ENCODE measurements around the gene GM2A. TPM values are rescaled to one million over a fixed set of nuclear protein-coding genes. Genes with fewer than 3 reads are reported as not detected.

Gene GM2A
- polyA plus RNA-seq, 1 of the 3 experiments (the other 2 are of a cell fraction) = 8.0 TPM

GRCh38 chr5:151227918-151228447 lies 25.0 kb upstream of the GM2A start:
- no peak for DNase-seq
- 14% methylated on average over 6 of the region's 6 CpGs for WGBS (ENCODE audit: low lambda C conversion rate)
- no peak overlapping the region for H3K4me2 ChIP-seq
- no peaks in the 10 kb centered on the region for H3K9me2 ChIP-seq
- H3K9me3 ChIP-seq = no peaks in the 10 kb centered on the region
- TF ChIP-seq EP300 (IDR thresholded peaks at IDR 0.05; ENCODE audit: borderline replicate concordance in 1 of 2, low read depth in 1 of 2, low read length in 1 of 2) = no peak
- no peak for TF ChIP-seq CTCF (IDR thresholded peaks at IDR 0.05)
- no peak for TF ChIP-seq RXRA (IDR thresholded peaks at IDR 0.05; ENCODE audit: borderline replicate concordance, low read depth)
- TF ChIP-seq YY1 (IDR thresholded peaks at IDR 0.05; ENCODE audit: low read depth) = no peak
- TF ChIP-seq ZBTB33 (IDR thresholded peaks at IDR 0.05; ENCODE audit: borderline replicate concordance, low read depth) = no peak
- no peak for TF ChIP-seq SMC3 (IDR thresholded peaks at IDR 0.05; ENCODE audit: low read depth, low read length)
- TF ChIP-seq, protein P1, sequence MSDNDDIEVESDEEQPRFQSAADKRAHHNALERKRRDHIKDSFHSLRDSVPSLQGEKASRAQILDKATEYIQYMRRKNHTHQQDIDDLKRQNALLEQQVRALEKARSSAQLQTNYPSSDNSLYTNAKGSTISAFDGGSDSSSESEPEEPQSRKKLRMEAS (IDR thresholded peaks at IDR 0.05; ENCODE audit: low read depth) = no peak
- no peak for TF ChIP-seq EZH2phosphoT487 (IDR thresholded peaks at IDR 0.05; ENCODE audit: borderline replicate concordance, low read depth)
- no peak for TF ChIP-seq TCF12 (IDR thresholded peaks at IDR 0.05)
- TF ChIP-seq POLR2AphosphoS5 (IDR thresholded peaks at IDR 0.05; ENCODE audit: low read depth, low read length) = no peak
- no peak for TF ChIP-seq MXI1 (IDR thresholded peaks at IDR 0.05; ENCODE audit: low read depth, low read length)
- no peak for TF ChIP-seq FOXJ3 (CRISPR knock-in tag; IDR thresholded peaks at IDR 0.05)
- no peak for TF ChIP-seq RFX5 (IDR thresholded peaks at IDR 0.05; ENCODE audit: low read length)
- no peak for TF ChIP-seq RAD21 (IDR thresholded peaks at IDR 0.05; ENCODE audit: low read length)
- TF ChIP-seq USF1 (IDR thresholded peaks at IDR 0.05; ENCODE audit: borderline replicate concordance, low read depth) = no peak
- no peak for TF ChIP-seq GATA2 (CRISPR knock-in tag; IDR thresholded peaks at IDR 0.05)
- no peak for TF ChIP-seq RCOR1 (IDR thresholded peaks at IDR 0.05; ENCODE audit: low read length)
- TF ChIP-seq TEAD4 (IDR thresholded peaks at IDR 0.05; ENCODE audit: borderline replicate concordance, insufficient read depth) = no peak
- no peak for TF ChIP-seq REST (IDR thresholded peaks at IDR 0.05; ENCODE audit: low read depth, low read length)
- TF ChIP-seq SIN3A (IDR thresholded peaks at IDR 0.05; ENCODE audit: borderline replicate concordance, low read depth, low read length) = no peak
- no peak overlapping the region for H3K9ac ChIP-seq
- no peaks in the 10 kb centered on the region; the same call in 1 of the 2 replicates for H3K27me3 ChIP-seq (ENCODE audit: insufficient read depth)
- no peaks in the 10 kb centered on the region for H4K20me1 ChIP-seq (ENCODE audit: insufficient read depth)
- H3K27ac ChIP-seq (ENCODE audit: low read depth in 2 of 2, low read length in 1 of 2) = no peak overlapping the region
- H3K4me1 ChIP-seq (ENCODE audit: control insufficient read depth in 1 of 2, insufficient read depth in 2 of 2, low read depth in 1 of 2, low read length in 1 of 2) = no peaks in the 10 kb centered on the region; a peak in 1 of 4 replicates
- CTCF ChIA-PET = interaction anchor here (1.1 to 2.7 kb wide), 4 partner anchors 10 to 220 kb away, joined by 3 to 21 read pairs (median 4); no protein-coding TSS in a partner anchor
- no peaks in the 10 kb centered on the region for H3K36me3 ChIP-seq (replicated peaks in 1 of 2; ENCODE audit: control insufficient read depth in 1 of 2, insufficient read depth in 2 of 2, low read length in 1 of 2)
- no peaks in the 10 kb centered on the region for H3F3A ChIP-seq (replicated peaks; ENCODE audit: insufficient read depth)
- POLR2A ChIA-PET = no interaction called here
- no peak overlapping the region for H2AFZ ChIP-seq (ENCODE audit: low read depth)
- H3K4me3 ChIP-seq (ENCODE audit: low read depth in 2 of 2, low read length in 1 of 2) = no peak overlapping the region
- no peaks in the 10 kb centered on the region for H3K79me2 ChIP-seq (ENCODE audit: insufficient read depth)

Measured in SK-N-SH (cell line).